Erythroblast (primary cell): ENCODE measurements around the gene HNRNPA0.

Source experiments
- GATA1 ChIP-seq: IDR thresholded peaks from 2 replicates; pipeline ENCODE4 v1.6.1; 2011; ENCODE audit warnings: low read depth, mild to moderate bottlenecking, control low read depth, low read length, moderate library complexity
- POLR2A ChIP-seq: IDR thresholded peaks from 2 replicates; pipeline ENCODE4 v1.6.1; 2011; ENCODE audit warnings: mild to moderate bottlenecking, low read length

- TF ChIP-seq POLR2A (no peak), GATA1 (no peak)
These were observed 39.7 kb downstream of the HNRNPA0 start for GRCh38 chr5:137714494-137714893.
